ENCODE results near the gene NAALADL1. TPM values are rescaled to one million over a fixed set of nuclear protein-coding genes. Genes with fewer than 3 reads are reported as not detected.

Gene NAALADL1
- total and polyA plus RNA-seq, 8 donors = 8.5 to 20.7 (median 13.7) TPM

DNA sequence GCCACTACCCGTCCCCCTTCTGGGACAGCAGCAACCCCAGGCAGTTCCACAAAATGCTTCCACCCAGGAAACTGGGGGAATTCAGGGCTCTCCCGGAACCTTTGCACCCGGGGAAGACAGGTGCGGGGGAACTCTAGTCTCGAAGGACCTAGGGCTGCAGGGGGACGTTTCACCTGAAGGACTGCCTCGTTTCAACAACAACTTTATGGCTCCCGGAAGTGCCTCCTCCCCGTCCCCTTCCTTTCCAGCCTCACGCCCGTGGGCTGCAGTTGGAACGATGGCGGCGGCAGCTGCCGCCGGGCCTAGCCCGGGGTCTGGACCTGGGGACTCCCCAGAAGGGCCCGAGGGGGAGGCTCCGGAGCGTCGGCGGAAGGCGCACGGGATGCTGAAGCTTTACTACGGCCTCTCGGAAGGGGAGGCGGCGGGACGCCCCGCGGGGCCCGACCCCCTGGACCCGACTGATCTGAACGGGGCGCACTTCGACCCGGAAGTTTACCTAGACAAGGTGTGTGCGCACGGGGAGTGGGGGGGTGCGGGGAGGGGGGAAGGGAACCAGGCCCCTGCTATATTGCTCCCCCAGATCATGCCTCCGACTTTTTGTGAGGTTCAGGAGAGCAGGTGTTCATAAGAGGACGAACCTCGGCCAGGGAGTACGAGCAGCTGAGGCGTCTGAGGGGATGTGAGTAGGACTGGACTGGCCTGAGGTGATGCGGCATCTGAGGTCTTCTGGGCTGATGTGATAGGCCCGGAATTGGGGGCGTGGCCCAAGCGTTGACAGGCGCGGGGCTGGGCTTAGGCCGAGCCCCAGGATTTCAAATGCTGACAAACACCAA lies 37.8 kb upstream of the NAALADL1 start, which contains the start of gene VPS51:
Gene VPS51 (plus strand): TSS at position 241 of the 833 bp plus-strand sequence. CDS start 37 bp downstream, at position 278.
- no peak for TF ChIP-seq CTCF (IDR thresholded peaks at IDR 0.05)
- H3K36me3 ChIP-seq = no peaks in the 10 kb centered on the region
- no peaks in the 10 kb centered on the region for H3K27me3 ChIP-seq
- DNase-seq (peak; percentile 81 to 95 (median 88)), ATAC-seq (peak; percentile 97)
- H3K9me3 ChIP-seq = no peaks in the 10 kb centered on the region
- peak within 1 kb of the TSS; percentile 87 to 89 for H3K27ac ChIP-seq
- peak within 1 kb of the TSS; percentile 74 to 89 for H3K4me3 ChIP-seq
- intact Hi-C loops (cut with DNase I) = no loop called here
- H3K4me1 ChIP-seq = peaks cover 3 to 24% of the 10 kb centered on the region in 2 donors

DNA sequence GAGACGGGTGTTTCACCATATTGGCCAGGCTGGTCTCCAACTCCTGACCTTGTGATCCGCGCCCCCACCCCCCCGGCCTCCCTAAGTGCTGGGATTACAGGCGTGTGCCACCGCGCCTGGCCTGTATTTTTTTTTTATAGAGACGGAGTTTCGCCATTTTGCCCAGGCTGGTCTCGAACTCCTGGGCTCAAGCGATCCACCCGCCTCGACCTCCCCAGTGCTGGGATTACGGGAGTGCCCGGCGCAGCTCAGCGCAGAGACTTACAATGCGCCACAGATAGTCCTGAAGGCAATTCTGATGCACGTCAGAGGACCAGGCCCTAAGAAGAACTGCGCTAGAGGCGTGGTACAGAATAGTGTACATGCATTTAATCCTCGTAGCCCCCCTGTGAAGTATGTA lies 37.1 kb upstream of the NAALADL1 start:
- DNase-seq (no peak), ATAC-seq (no peak)
- Histone ChIP-seq H3K36me3 (no peaks in the 10 kb centered on the region), H3K4me1 (peaks cover 3 to 23% of the 10 kb centered on the region in 2 donors), H3K9me3 (no peaks in the 10 kb centered on the region), H3K27me3 (no peaks in the 10 kb centered on the region), H3K4me3 (peak overlapping the region; percentile 74 to 89), H3K27ac (peak overlapping the region in 1 of 2 donors; percentile 89)
- intact Hi-C loops (cut with DNase I) = no loop called here
- TF ChIP-seq CTCF (IDR thresholded peaks at IDR 0.05) = no peak

- Histone ChIP-seq H3K4me3 (no peak overlapping the region), H3K27me3 (no peaks in the 10 kb centered on the region), H3K4me1 (peaks cover under 1 to 8% of the 10 kb centered on the region in 2 donors), H3K9me3 (no peaks in the 10 kb centered on the region), H3K36me3 (peaks cover 0 to 46% of the 10 kb centered on the region in 2 donors), H3K27ac (no peak overlapping the region)
- no peak for ATAC-seq
- intact Hi-C loops (cut with DNase I) = no loop called here
- DNase-seq = no peak
- TF ChIP-seq CTCF (IDR thresholded peaks at IDR 0.05) = no peak
Observed at GRCh38 chr11:65090628-65091027, 32.3 kb upstream of the NAALADL1 start.

GRCh38 chr11:65089621-65090020 lies 31.3 kb upstream of the NAALADL1 start:
- Histone ChIP-seq H3K4me3 (no peak overlapping the region), H3K9me3 (no peaks in the 10 kb centered on the region), H3K27ac (no peak overlapping the region), H3K4me1 (peaks cover 9 to 16% of the 10 kb centered on the region in 2 donors), H3K36me3 (peaks cover 0 to 52% of the 10 kb centered on the region in 2 donors), H3K27me3 (no peaks in the 10 kb centered on the region)
- TF ChIP-seq CTCF (IDR thresholded peaks at IDR 0.05) = no peak
- intact Hi-C loops (cut with DNase I) = no loop called here
- ATAC-seq (no peak), DNase-seq (no peak)

DNA sequence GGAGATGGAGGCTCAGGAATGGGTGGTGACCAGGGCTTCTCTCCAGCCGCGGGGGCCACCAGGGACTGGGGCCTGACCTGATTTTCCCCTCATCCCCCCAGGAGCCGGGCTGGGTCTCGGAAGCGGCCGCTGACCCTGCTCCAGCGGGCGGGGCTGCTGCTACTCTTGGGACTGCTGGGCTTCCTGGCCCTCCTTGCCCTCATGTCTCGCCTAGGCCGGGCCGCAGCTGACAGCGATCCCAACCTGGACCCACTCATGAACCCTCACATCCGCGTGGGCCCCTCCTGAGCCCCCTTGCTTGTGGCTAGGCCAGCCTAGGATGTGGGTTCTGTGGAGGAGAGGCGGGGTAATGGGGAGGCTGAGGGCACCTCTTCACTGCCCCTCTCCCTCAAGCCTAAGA lies 29.5 kb upstream of the NAALADL1 start:
- Histone ChIP-seq H3K4me1 (peaks cover 9 to 27% of the 10 kb centered on the region in 2 donors), H3K27me3 (no peaks in the 10 kb centered on the region), H3K4me3 (no peak overlapping the region), H3K9me3 (no peaks in the 10 kb centered on the region), H3K36me3 (peaks cover 0 to 52% of the 10 kb centered on the region in 2 donors), H3K27ac (no peak overlapping the region)
- no peak for DNase-seq
- TF ChIP-seq CTCF (IDR thresholded peaks at IDR 0.05) = no peak
- no peak for ATAC-seq
- intact Hi-C loops (cut with DNase I) = no loop called here
